NCI-H345 treated with DMSO at 0.1 percent for 48 hours (cell line): ENCODE data around the gene PIK3C2G.

Experiments used
- DNase-seq: peaks from one replicate; lab custom pipeline; 2025; ENCODE audit not compliant: unreplicated experiment; lab: John Stamatoyannopoulos, UW

Gene PIK3C2G

DNA sequence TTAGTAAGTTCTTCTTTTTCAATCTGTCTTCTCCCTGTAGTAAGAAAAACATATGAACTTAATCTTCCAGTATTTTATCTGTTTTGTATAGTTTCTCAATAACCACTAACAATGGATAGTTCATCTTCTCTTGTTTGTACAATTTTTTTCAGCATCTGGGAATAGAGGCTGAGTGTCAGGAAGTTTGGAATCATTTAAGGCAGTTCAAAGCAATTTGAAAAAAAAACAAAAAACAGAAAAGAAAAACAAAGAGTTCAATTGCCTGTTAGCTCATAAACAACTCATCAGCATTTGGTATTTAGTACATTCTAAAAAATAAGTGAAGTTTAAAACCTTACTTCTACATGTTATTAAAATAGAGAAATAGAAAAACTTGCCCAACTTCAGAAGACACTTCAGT is 359.7 kb downstream of the PIK3C2G start:
- no peak for DNase-seq

DNA sequence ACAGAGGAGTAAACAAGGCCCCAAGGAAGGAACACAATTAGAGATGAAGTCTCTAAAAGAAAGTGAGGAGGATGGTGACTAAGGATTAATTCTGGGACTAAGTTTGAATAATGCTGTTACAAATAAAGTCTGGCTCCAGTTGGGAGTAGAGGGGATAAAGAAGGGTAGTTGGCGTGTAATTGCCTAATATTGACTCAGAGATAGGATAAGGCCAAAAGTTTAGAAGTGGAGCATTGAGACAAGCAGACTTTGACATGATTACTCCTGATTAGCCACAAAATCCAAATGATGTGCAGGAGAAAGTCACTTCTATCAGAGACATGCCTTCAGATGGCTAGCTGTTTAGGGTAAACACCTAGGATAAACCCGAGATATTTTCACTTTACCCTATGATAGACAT is 368.1 kb downstream of the PIK3C2G start:
- DNase-seq = no peak

DNA sequence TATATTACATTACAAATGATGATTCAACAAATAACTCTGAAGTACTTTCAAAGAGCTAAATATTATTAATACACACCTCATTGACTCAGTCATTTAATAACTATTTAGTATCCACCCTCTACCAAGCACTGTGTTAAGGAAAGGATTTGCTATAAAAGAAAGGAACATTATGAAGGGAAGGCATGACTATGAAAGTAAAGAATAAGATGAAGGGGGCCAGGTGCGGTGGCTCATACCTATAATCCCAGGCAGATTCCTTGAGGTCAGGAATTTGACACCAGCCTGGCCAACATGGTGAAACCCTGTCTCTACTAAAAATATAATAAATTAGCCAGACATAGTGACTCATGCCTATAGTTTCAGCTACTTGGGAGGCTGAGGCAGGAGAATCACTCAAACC is 368.6 kb downstream of the PIK3C2G start:
- DNase-seq = no peak

DNA sequence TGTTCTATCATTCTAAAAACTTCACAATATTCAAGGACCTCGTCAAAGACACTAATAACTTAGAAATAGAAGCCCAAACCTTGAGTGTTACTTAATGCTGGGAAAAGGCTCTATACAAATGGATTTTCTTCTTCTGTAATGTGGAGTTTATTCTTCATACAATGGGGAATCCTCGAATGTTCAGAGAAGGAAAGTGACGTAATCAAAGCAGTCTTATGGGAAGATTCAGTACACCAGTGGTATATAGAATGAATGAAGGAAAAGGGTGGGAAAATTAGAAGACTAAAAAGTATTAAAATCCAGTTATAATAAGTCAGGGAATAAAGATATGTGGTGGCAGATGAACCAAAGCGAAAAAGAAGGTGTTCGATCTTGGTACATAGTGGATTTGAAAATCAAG is 370.0 kb downstream of the PIK3C2G start:
- DNase-seq = no peak

DNA sequence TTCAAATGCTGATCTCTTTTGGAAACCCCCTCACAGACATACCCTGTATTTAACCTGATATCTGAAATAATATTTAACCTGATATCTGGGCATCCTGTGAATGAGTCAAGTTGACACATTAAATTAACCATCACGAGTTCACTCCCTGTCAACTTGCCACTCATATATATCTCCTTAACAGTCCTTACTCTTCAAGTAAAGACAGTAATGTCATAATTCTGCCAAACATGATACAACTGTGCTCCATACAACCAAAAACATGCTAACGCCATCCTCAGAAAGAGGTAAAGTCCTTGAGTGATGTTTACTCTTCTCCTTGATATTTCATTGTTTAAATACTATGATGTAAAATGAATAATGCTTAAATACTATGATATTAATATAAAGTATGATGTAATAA is 371.5 kb downstream of the PIK3C2G start:
- no peak for DNase-seq

DNA sequence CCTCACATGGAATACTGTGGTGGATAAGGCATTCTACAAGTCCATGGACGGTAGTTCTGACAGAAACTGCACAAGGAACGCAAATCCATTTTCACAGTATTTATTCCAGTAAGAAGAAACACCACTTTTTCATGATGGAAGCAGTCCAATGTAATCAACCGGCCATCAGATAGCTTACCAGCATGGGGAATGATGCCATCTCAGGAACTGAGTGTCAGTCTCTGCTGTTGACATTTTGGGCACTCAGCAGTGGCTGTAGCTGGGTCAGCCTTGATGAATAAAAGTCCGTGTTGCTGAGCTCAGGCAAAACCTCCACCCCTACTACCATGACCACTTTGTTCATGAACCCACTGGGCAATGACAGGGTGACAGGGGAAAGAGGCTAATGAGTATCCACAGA is 373.1 kb downstream of the PIK3C2G start:
- DNase-seq = no peak

GRCh38 chr12:18640321-18640955 is 379.1 kb downstream of the PIK3C2G start:
- no peak for DNase-seq

DNA sequence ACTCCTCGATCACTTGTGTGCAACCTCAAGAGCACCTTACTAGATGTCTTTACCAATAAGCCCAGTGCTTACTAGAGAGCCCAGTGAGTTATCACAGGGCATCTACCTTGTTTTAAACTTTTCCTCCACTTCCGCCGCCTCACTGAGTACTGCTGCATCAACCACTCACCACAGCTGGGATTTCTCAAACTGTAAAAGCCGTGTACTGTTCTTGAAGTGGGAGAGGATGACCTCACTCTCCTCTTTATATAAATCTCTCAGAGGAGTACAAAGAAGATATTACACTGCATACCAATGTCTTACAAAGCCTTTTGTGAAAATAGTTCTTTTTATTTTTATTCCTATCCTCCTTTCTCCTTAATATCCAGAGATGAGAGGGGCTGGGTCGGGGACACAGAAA is 382.4 kb downstream of the PIK3C2G start:
- no peak for DNase-seq

DNA sequence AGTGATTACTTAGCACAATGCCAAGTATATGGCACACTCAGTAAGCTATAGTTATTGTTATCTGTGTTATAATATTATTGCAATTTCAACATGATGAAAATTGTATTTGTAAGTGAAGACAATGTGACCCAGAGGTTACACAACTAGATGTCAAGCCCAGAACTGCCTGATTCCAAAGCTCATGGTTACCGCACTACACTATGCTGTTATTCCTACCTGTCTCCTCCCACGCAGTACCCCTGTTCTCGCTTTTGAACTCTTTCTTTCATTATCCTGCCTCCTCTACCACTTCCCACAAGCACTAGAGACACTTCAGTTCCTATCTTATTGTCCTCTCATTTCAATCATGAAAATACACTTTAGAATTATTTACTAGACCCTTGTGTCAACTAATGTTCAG is 383.2 kb downstream of the PIK3C2G start:
- no peak for DNase-seq

DNA sequence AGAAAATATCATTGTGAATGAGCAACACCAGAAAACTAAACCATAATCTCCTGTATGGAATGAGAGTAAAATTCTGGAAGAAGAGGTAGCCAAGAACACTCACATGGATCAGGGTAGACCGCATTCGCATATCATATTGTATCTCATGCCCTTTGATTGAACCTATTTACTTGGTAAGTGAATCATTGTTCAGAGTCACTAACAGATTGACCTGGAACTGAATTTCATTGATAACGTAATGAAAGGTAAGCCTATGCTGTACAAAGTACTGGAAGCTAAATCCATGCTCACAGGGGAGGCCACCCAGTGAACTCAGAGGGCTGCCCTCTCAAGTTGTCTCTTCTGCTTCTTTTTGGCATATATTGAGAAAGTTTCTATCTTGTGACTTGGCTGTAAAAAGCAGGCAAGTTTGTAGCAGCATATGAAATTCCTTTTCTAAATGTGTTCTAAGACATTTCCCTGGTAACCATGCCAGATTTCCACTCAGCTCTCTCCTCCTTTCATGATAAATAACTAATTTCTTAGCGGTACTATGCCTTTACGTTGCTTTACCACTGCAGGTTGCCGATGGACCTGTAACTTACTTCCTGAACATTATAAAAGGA is 385.1 kb downstream of the PIK3C2G start:
- no peak for DNase-seq

DNA sequence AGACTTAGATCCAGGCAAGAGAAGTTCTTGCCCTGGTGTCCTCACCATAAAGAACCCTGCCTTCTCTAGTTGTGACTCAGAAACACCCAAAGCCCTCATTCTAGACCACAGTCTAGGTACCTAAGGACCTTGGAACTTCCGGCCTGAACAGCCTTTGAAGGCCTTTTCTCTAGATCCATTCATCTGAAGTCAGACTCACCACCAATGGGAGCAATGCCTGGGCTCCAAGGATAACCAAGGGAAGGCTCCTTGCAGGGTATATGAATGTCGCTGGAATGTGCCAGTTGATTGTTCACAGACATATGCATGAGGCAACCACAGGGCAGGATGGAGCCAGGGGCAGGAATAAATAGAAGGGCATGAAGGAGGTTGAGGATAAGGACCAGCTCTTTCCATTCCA is 390.2 kb downstream of the PIK3C2G start:
- DNase-seq = no peak

DNA sequence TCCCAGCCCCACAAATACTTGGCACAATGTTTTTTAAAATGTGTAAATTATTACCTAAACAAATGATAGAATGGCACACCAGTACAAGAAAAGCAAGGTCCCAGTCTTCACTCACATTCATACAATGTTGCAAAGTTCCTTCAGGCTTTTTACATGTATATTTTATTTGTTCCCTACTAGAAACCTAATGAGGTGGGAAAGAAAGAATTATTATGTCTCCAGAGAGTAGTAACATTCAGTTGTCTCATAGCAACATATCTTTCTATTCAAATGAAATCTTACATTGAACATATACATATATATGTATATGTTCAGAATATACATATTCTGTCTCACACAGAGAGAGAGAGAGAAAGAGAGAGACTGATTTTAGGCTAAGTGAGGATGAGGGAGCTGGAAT is 391.3 kb downstream of the PIK3C2G start:
- no peak for DNase-seq

GRCh38 chr12:18653465-18653864 is 392.1 kb downstream of the PIK3C2G start:
- no peak for DNase-seq

DNA sequence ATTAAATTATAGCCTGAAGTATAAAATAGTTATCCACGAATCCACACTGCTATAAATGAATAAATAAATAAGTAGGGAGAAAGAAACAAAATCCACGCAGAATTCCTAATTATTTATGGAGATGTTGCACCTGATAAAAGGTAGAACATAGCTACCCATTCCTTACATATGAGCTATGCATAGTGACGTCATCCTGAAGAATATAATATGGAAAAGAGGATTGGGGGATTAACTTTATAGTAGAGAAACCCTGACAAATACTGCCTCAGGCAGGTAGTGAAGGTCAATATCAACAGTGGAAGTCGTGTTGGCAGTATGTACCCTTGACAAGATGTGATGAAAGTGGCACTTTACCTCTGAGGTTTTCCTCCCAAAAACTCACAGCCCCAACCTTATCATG is 394.0 kb downstream of the PIK3C2G start:
- DNase-seq = no peak

DNA sequence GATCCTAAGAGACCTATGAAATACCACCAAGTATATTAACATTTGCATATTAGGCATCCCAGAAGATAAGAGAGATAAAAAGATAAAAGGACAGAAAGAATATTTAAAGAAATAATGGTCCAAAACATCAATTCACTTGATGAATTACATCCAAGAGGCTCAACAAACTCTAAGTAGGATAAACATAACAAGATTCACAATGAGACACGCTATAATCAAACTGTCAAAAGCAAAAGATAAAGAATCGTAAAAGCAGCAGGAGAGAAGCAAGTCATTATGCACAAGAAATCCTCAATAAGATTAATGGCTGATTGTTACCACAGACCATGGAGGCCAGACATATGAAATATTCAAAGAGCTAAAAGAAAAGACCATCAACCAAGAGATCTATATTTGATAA is 396.9 kb downstream of the PIK3C2G start:
- DNase-seq = no peak

GRCh38 chr12:18658829-18659228 is 397.5 kb downstream of the PIK3C2G start:
- DNase-seq = no peak

- no peak for DNase-seq
Observed at GRCh38 chr12:18676141-18676540, 414.8 kb downstream of the PIK3C2G start.

DNA sequence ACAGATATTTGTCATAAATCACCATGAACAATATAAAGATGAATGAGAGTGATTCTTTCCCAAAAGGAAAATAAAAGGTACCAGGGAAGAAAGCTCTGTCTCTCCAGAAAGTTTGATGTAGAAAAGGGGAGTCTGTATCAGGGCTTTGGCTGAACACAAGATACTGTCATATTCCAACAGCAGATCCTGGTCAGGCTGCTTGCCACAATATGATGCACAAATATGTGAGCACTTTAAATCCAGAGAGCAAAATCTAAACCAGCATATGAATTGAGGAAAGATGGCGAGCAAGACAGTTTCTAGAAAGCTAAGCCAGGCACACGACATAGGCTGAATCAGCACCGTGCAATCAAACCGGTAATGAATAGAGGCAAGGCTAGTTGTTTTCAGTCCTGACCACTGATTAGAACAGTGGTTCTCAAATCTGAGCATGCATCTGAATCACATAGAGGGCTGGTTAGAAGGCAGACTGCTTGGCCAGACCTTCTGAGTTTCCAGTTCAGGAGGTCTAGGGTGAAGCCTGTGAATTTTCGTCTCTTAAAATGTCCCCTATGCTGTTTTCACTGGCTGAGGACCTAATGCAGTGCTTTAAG is 415.8 kb downstream of the PIK3C2G start:
- no peak for DNase-seq

GRCh38 chr12:18681818-18682217 is 420.5 kb downstream of the PIK3C2G start:
- DNase-seq = no peak

DNA sequence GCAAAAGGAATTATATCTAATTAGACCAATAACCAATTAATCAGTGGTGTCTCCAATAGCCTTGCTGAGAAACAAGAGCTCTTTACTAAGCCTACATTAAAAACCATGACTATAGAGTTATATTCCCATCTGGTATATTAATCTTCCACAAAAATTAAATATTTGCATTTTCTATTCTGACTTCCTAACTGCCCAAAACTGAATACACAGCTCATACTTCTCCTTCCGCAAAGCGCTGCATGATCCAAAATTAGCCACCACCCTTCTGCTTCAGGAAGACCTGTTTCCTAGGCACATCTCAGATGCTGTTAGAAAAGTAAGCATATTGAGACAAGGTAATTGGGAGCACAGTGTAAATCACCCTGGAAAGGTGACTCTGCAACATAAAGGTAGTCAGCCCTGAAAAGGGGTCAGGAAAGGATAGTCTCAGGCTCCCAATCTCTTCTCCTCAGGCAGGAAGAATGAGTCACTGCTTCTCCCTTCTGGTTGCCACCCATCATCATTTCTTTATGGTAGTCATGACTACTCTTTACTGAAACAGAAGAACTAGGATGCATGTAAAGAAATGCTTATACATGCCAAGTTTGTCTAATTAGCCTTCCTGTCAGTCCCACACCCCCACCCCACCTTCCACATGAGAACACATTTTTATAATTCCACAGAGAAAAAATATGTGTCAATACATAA is 422.2 kb downstream of the PIK3C2G start:
- DNase-seq = no peak

GRCh38 chr12:18684430-18684829 is 423.1 kb downstream of the PIK3C2G start:
- no peak for DNase-seq

GRCh38 chr12:18689771-18690170 is 428.5 kb downstream of the PIK3C2G start:
- no peak for DNase-seq
